Activated T-helper 1 cell treated with anti-CD3 and anti-CD28 coated beads, Interleukin-12 subunit alpha, Interleukin-12 subunit beta, Interleukin-2, Interleukin-4 antibody, amounts not matched to agents 30 ng/mL and 10 ng/mL and 1 ng/mL, durations not matched to agents 14 hours and 24 hours and 36 hours (primary cell): ENCODE measurements around the gene ENC1. TPM values are rescaled to one million over a fixed set of nuclear protein-coding genes. Genes with fewer than 3 reads are reported as not detected.

Source experiments
- DNase-seq: peaks from one replicate; pipeline ENCODE4 v3.0.0; 2021; ENCODE audit warnings: low spot score
- H3K27ac Mint-ChIP-seq: one replicate; pipeline ENCODE4 v1.8.0; 2021; ENCODE audit warnings: mild to moderate bottlenecking, mixed read lengths
- H3K27me3 Mint-ChIP-seq: one replicate; pipeline ENCODE4 v1.8.0; 2022; ENCODE audit warnings: mild to moderate bottlenecking, moderate library complexity, mixed read lengths; ENCODE audit not compliant: insufficient read depth
- H3K36me3 Mint-ChIP-seq: one replicate; pipeline ENCODE4 v1.8.0; 2021; ENCODE audit warnings: low read depth, mixed read lengths
- H3K4me1 Mint-ChIP-seq: one replicate; pipeline ENCODE4 v1.8.0; 2021; ENCODE audit warnings: low read depth, mixed read lengths
- H3K4me3 Mint-ChIP-seq: one replicate; pipeline ENCODE4 v1.8.0; 2021; ENCODE audit warnings: mild to moderate bottlenecking, moderate library complexity, mixed read lengths
- H3K9me3 Mint-ChIP-seq: one replicate; pipeline ENCODE4 v1.8.0; 2021; ENCODE audit warnings: mixed read lengths
- intact Hi-C: fragments of 100-400 bp; cut with micrococcal nuclease; formaldehyde crosslinking; loops from one replicate; pipeline ENCODE4 v1.15.1; 2024
- total RNA-seq: library from RNA; stranded (reverse); gene quantifications from 2 replicates; pipeline ENCODE4 v1.2.3, GENCODE V29; 2022

The ENC1 gene
- total RNA-seq, 1 donor from 2014 or later: 3.2 TPM

GRCh38 chr5:74624931-74625505, 15.5 kb downstream of the ENC1 start:
- Mint-ChIP-seq H3K36me3 (no peaks in the 10 kb centered on the region), H3K9me3 (no peaks in the 10 kb centered on the region), H3K27ac (no peak overlapping the region), H3K4me1 (peaks cover 12% of the 10 kb centered on the region), H3K27me3 (peaks cover 17% of the 10 kb centered on the region), H3K4me3 (no peak overlapping the region)
- no peak for DNase-seq
- intact Hi-C loops: no loop called here

- Mint-ChIP-seq H3K9me3 (no peaks in the 10 kb centered on the region), H3K27ac (no peak overlapping the region), H3K4me1 (peaks cover 12% of the 10 kb centered on the region), H3K36me3 (no peaks in the 10 kb centered on the region), H3K27me3 (peaks cover 20% of the 10 kb centered on the region), H3K4me3 (no peak overlapping the region)
- intact Hi-C loops: no loop called here
- no peak for DNase-seq
Observed at GRCh38 chr5:74624501-74624900, 16.0 kb downstream of the ENC1 start.

- no peaks in the 10 kb centered on the region for H3K36me3 Mint-ChIP-seq
- no peaks in the 10 kb centered on the region for H3K9me3 Mint-ChIP-seq
- H3K4me1 Mint-ChIP-seq: peaks cover 12% of the 10 kb centered on the region
- intact Hi-C loops: no loop called here
- DNase-seq: no peak
- no peak overlapping the region for H3K27ac Mint-ChIP-seq
- no peak overlapping the region for H3K4me3 Mint-ChIP-seq
- peaks cover 23% of the 10 kb centered on the region for H3K27me3 Mint-ChIP-seq
Observed at GRCh38 chr5:74623748-74624408, 16.6 kb downstream of the ENC1 start.

GRCh38 chr5:74623006-74623611, 17.4 kb downstream of the ENC1 start:
- H3K27me3 Mint-ChIP-seq: peaks cover 24% of the 10 kb centered on the region
- no peak overlapping the region for H3K4me3 Mint-ChIP-seq
- peaks cover 12% of the 10 kb centered on the region for H3K4me1 Mint-ChIP-seq
- H3K27ac Mint-ChIP-seq: no peak overlapping the region
- intact Hi-C loops: no loop called here
- no peaks in the 10 kb centered on the region for H3K9me3 Mint-ChIP-seq
- DNase-seq: no peak
- no peaks in the 10 kb centered on the region for H3K36me3 Mint-ChIP-seq

- no peaks in the 10 kb centered on the region for H3K9me3 Mint-ChIP-seq
- no peak overlapping the region for H3K4me3 Mint-ChIP-seq
- intact Hi-C loops: loop anchor here (1.0 kb wide), 4 partner anchors 9 to 303 kb away; no protein-coding TSS in a partner anchor
- DNase-seq: no peak
- H3K36me3 Mint-ChIP-seq: no peaks in the 10 kb centered on the region
- H3K4me1 Mint-ChIP-seq: peaks cover 12% of the 10 kb centered on the region
- H3K27me3 Mint-ChIP-seq: peaks cover 29% of the 10 kb centered on the region
- H3K27ac Mint-ChIP-seq: no peak overlapping the region
Observed at GRCh38 chr5:74622122-74622521, 18.4 kb downstream of the ENC1 start.

GRCh38 chr5:74621492-74621891, 19.0 kb downstream of the ENC1 start:
- Mint-ChIP-seq H3K4me3 (no peak overlapping the region), H3K27ac (no peak overlapping the region), H3K9me3 (no peaks in the 10 kb centered on the region), H3K4me1 (peaks cover 12% of the 10 kb centered on the region), H3K36me3 (no peaks in the 10 kb centered on the region), H3K27me3 (peaks cover 29% of the 10 kb centered on the region)
- no peak for DNase-seq
- intact Hi-C loops: no loop called here

GRCh38 chr5:74619308-74619707, 21.2 kb downstream of the ENC1 start:
- peaks cover 24% of the 10 kb centered on the region for H3K27me3 Mint-ChIP-seq
- no peak overlapping the region for H3K27ac Mint-ChIP-seq
- H3K36me3 Mint-ChIP-seq: no peaks in the 10 kb centered on the region
- H3K4me3 Mint-ChIP-seq: no peak overlapping the region
- no peaks in the 10 kb centered on the region for H3K9me3 Mint-ChIP-seq
- intact Hi-C loops: no loop called here
- no peak for DNase-seq
- peaks cover 12% of the 10 kb centered on the region for H3K4me1 Mint-ChIP-seq

- Mint-ChIP-seq H3K4me1 (peaks cover 12% of the 10 kb centered on the region), H3K4me3 (no peak overlapping the region), H3K9me3 (no peaks in the 10 kb centered on the region), H3K27me3 (peaks cover 18% of the 10 kb centered on the region), H3K36me3 (no peaks in the 10 kb centered on the region), H3K27ac (no peak overlapping the region)
- DNase-seq: no peak
- intact Hi-C loops: no loop called here
Observed at GRCh38 chr5:74618106-74618505, 22.4 kb downstream of the ENC1 start.

- Mint-ChIP-seq H3K27ac (no peak overlapping the region), H3K9me3 (no peaks in the 10 kb centered on the region), H3K4me3 (no peak overlapping the region), H3K27me3 (peaks cover 16% of the 10 kb centered on the region), H3K4me1 (peaks cover 5% of the 10 kb centered on the region), H3K36me3 (no peaks in the 10 kb centered on the region)
- no peak for DNase-seq
- intact Hi-C loops: no loop called here
Observed at GRCh38 chr5:74617202-74617601, 23.3 kb downstream of the ENC1 start.

- no peaks in the 10 kb centered on the region for H3K9me3 Mint-ChIP-seq
- no peaks in the 10 kb centered on the region for H3K36me3 Mint-ChIP-seq
- no peaks in the 10 kb centered on the region for H3K4me1 Mint-ChIP-seq
- no peak for DNase-seq
- H3K27me3 Mint-ChIP-seq: peaks cover 21% of the 10 kb centered on the region
- no peak overlapping the region for H3K4me3 Mint-ChIP-seq
- no peak overlapping the region for H3K27ac Mint-ChIP-seq
- intact Hi-C loops: no loop called here
Observed at GRCh38 chr5:74616236-74617146, 24.0 kb downstream of the ENC1 start.

- intact Hi-C loops: no loop called here
- no peak overlapping the region for H3K4me3 Mint-ChIP-seq
Observed at GRCh38 chr5:74613283-74613682, 27.2 kb downstream of the ENC1 start.

GRCh38 chr5:74612045-74612444, 28.5 kb downstream of the ENC1 start:
- Mint-ChIP-seq H3K4me3 (no peak overlapping the region), H3K36me3 (no peaks in the 10 kb centered on the region), H3K27ac (no peak overlapping the region), H3K4me1 (no peaks in the 10 kb centered on the region), H3K27me3 (peaks cover 12% of the 10 kb centered on the region), H3K9me3 (no peaks in the 10 kb centered on the region)
- intact Hi-C loops: no loop called here
- no peak for DNase-seq

More at GRCh38 chr5:74613283-74613682, 27.2 kb downstream of the ENC1 start:
- H3K27ac Mint-ChIP-seq: no peak overlapping the region
- H3K36me3 Mint-ChIP-seq: no peaks in the 10 kb centered on the region
- H3K4me1 Mint-ChIP-seq: no peaks in the 10 kb centered on the region
- H3K27me3 Mint-ChIP-seq: peaks cover 17% of the 10 kb centered on the region
- DNase-seq: no peak
- H3K9me3 Mint-ChIP-seq: no peaks in the 10 kb centered on the region
